ENCODE results near the gene GRK2. TPM values are rescaled to one million over a fixed set of nuclear protein-coding genes. Genes with fewer than 3 reads are reported as not detected.

Gene GRK2
- polyA plus RNA-seq, 1 donor from 2014 or later = 47.3 TPM

GRCh38 chr11:67276781-67277230, 10.5 kb downstream of the GRK2 start:
- no peaks in the 10 kb centered on the region for H3K9me2 ChIP-seq (ENCODE audit: insufficient read depth, low read length)
- H3K9ac ChIP-seq (ENCODE audit: low read length) = no peak overlapping the region
- no peaks in the 10 kb centered on the region for H3F3A ChIP-seq (ENCODE audit: insufficient read depth, low read length, poor library complexity, severe bottlenecking)
- no peak overlapping the region for H3K4me3 ChIP-seq (ENCODE audit: low read length)
- H3K36me3 ChIP-seq (ENCODE audit: insufficient read depth, low read length) = no peaks in the 10 kb centered on the region
- no peaks in the 10 kb centered on the region for H3K9me3 ChIP-seq (ENCODE audit: low read length)
- no peak overlapping the region for H3K4me2 ChIP-seq (ENCODE audit: low read length)
- H2AFZ ChIP-seq (ENCODE audit: low read depth, low read length) = no peak overlapping the region
- no peaks in the 10 kb centered on the region for H4K20me1 ChIP-seq (ENCODE audit: insufficient read depth)
- no peaks in the 10 kb centered on the region for H3K27me3 ChIP-seq (ENCODE audit: insufficient read depth, low read depth, low read length)
- no peak for TF ChIP-seq EP300 (conservative IDR thresholded peaks at IDR 0.05; ENCODE audit: poor library complexity, severe bottlenecking)
- no peak for TF ChIP-seq POLR2AphosphoS5 (IDR thresholded peaks at IDR 0.05)
- no peak for TF ChIP-seq CTCF (IDR thresholded peaks at IDR 0.05; ENCODE audit: poor library complexity, severe bottlenecking)
- TF ChIP-seq RAD21 (conservative IDR thresholded peaks at IDR 0.05) = no peak
- TF ChIP-seq TAF1 (IDR thresholded peaks at IDR 0.05; ENCODE audit: low read depth) = no peak
- no peak for TF ChIP-seq REST (IDR thresholded peaks at IDR 0.05; ENCODE audit: borderline replicate concordance)
- TF ChIP-seq EZH2 (IDR thresholded peaks at IDR 0.05; ENCODE audit: borderline replicate concordance, insufficient read depth, low read length, poor library complexity, severe bottlenecking) = no peak
- no peak for TF ChIP-seq SMC3 (conservative IDR thresholded peaks at IDR 0.05; ENCODE audit: poor library complexity)
- no peak for TF ChIP-seq MXI1 (conservative IDR thresholded peaks at IDR 0.05; ENCODE audit: poor library complexity, severe bottlenecking)
- peaks cover 21% of the 10 kb centered on the region for H3K79me2 ChIP-seq (replicated peaks; ENCODE audit: insufficient read depth, low read length)
- no peak overlapping the region for H3K27ac ChIP-seq (ENCODE audit: low read length)

- TF ChIP-seq TAF1 (IDR thresholded peaks at IDR 0.05; ENCODE audit: low read depth) = no peak
- no peak for TF ChIP-seq SMC3 (conservative IDR thresholded peaks at IDR 0.05; ENCODE audit: poor library complexity)
- TF ChIP-seq EZH2 (IDR thresholded peaks at IDR 0.05; ENCODE audit: borderline replicate concordance, insufficient read depth, low read length, poor library complexity, severe bottlenecking) = no peak
- no peak for TF ChIP-seq RAD21 (conservative IDR thresholded peaks at IDR 0.05)
- no peak for TF ChIP-seq MXI1 (conservative IDR thresholded peaks at IDR 0.05; ENCODE audit: poor library complexity, severe bottlenecking)
- TF ChIP-seq REST (IDR thresholded peaks at IDR 0.05; ENCODE audit: borderline replicate concordance) = no peak
- no peak for TF ChIP-seq EP300 (conservative IDR thresholded peaks at IDR 0.05; ENCODE audit: poor library complexity, severe bottlenecking)
- TF ChIP-seq POLR2AphosphoS5 (IDR thresholded peaks at IDR 0.05) = no peak
- TF ChIP-seq CTCF (IDR thresholded peaks at IDR 0.05; ENCODE audit: poor library complexity, severe bottlenecking) = no peak
- no peak overlapping the region for H3K4me3 ChIP-seq (ENCODE audit: low read length)
- no peaks in the 10 kb centered on the region for H3K27me3 ChIP-seq (ENCODE audit: insufficient read depth, low read depth, low read length)
- H4K20me1 ChIP-seq (ENCODE audit: insufficient read depth) = no peaks in the 10 kb centered on the region
- no peaks in the 10 kb centered on the region for H3K9me2 ChIP-seq (ENCODE audit: insufficient read depth, low read length)
- no peak overlapping the region for H3K27ac ChIP-seq (ENCODE audit: low read length)
- H3K36me3 ChIP-seq (ENCODE audit: insufficient read depth, low read length) = no peaks in the 10 kb centered on the region
- H3K9ac ChIP-seq (ENCODE audit: low read length) = no peak overlapping the region
- no peak overlapping the region for H2AFZ ChIP-seq (ENCODE audit: low read depth, low read length)
- H3F3A ChIP-seq (ENCODE audit: insufficient read depth, low read length, poor library complexity, severe bottlenecking) = no peaks in the 10 kb centered on the region
- H3K9me3 ChIP-seq (ENCODE audit: low read length) = no peaks in the 10 kb centered on the region
- no peak overlapping the region for H3K4me2 ChIP-seq (ENCODE audit: low read length)
- peaks cover 21% of the 10 kb centered on the region for H3K79me2 ChIP-seq (replicated peaks; ENCODE audit: insufficient read depth, low read length)
These were observed 11.1 kb downstream of the GRK2 start for GRCh38 chr11:67277231-67277961.

All from neural cell (in vitro differentiated cells).